Mesenchymal stem cell (in vitro differentiated cells and primary cell): ENCODE measurements around the gene STON1.

ENCODE experiments used
- DNase-seq: peaks from one replicate; pipeline ENCODE4 v3.0.0-alpha.2; 2013
- H2AFZ ChIP-seq: one replicate; pipeline ENCODE4 v1.6.1; 2013; ENCODE audit warnings: low read depth, mild to moderate bottlenecking, control low read depth, inconsistent platforms, low read length, moderate library complexity
- H2AK5ac ChIP-seq: 2 replicates; pipeline ENCODE4 v1.6.1; 2013; ENCODE audit warnings: low read length, moderate library complexity, mild to moderate bottlenecking, inconsistent platforms; ENCODE audit not compliant: severe bottlenecking
- H2BK120ac ChIP-seq: one replicate; pipeline ENCODE4 v1.6.1; 2013; ENCODE audit warnings: low read depth, mild to moderate bottlenecking, inconsistent platforms, low read length, moderate library complexity
- H2BK12ac ChIP-seq, 2 experiments: one replicate each; pipeline ENCODE4 v1.6.1; 2013; ENCODE audit warnings: inconsistent platforms in 2 of 2, low read length in 2 of 2, mild to moderate bottlenecking in 2 of 2, moderate library complexity in 2 of 2, control low read depth in 1 of 2
- H2BK15ac ChIP-seq: one replicate; pipeline ENCODE4 v1.6.1; 2013; ENCODE audit warnings: mild to moderate bottlenecking, low read depth, inconsistent platforms; ENCODE audit not compliant: poor library complexity, severe bottlenecking
- H2BK5ac ChIP-seq: 2 replicates; pipeline ENCODE4 v1.6.1; 2013; ENCODE audit warnings: low read depth, mild to moderate bottlenecking, low read length, control low read depth, inconsistent platforms; ENCODE audit not compliant: poor library complexity, severe bottlenecking
- H3K14ac ChIP-seq, 2 experiments: one replicate each; pipeline ENCODE4 v1.6.1; 2013; ENCODE audit warnings: inconsistent platforms in 2 of 2, low read length in 2 of 2, control low read depth in 1 of 2, mild to moderate bottlenecking in 1 of 2, moderate library complexity in 1 of 2
- H3K18ac ChIP-seq, 2 experiments: one replicate each; pipeline ENCODE4 v1.6.1; 2013; ENCODE audit warnings: inconsistent platforms in 2 of 2, low read length in 2 of 2, control low read depth in 1 of 2, low read depth in 1 of 2, mild to moderate bottlenecking in 1 of 2
- H3K23ac ChIP-seq, 2 experiments: one replicate each; pipeline ENCODE4 v1.6.1; 2013; ENCODE audit warnings: inconsistent platforms in 2 of 2, low read length in 2 of 2, mild to moderate bottlenecking in 2 of 2, moderate library complexity in 2 of 2, control low read depth in 1 of 2
- H3K27ac ChIP-seq: 2 replicates; pipeline ENCODE4 v1.5.1; 2013; ENCODE audit warnings: mild to moderate bottlenecking, moderate library complexity, low read length, control low read depth, inconsistent platforms; ENCODE audit not compliant: poor library complexity, severe bottlenecking
- H3K27me3 ChIP-seq, 2 experiments: 2 replicates each; pipeline versions ENCODE4 v1.6.1 to v1.7.0; 2013; ENCODE audit warnings: low read length in 2 of 2, mild to moderate bottlenecking in 2 of 2, moderate library complexity in 2 of 2, control low read depth in 1 of 2, inconsistent platforms in 1 of 2; ENCODE audit not compliant: control insufficient read depth in 1 of 2, insufficient read depth in 1 of 2
- H3K36me3 ChIP-seq, 2 experiments: 2 replicates each; pipeline versions ENCODE4 v1.6.1 to v1.7.0; 2013; ENCODE audit warnings: low read length in 2 of 2, control low read depth in 1 of 2, inconsistent platforms in 1 of 2, low read depth in 1 of 2, mild to moderate bottlenecking in 1 of 2; ENCODE audit not compliant: insufficient read depth in 2 of 2, control insufficient read depth in 1 of 2
- H3K4ac ChIP-seq, 2 experiments: one replicate each; pipeline ENCODE4 v1.6.1; 2013; ENCODE audit warnings: inconsistent platforms in 2 of 2, low read length in 2 of 2, mild to moderate bottlenecking in 2 of 2, moderate library complexity in 2 of 2, control low read depth in 1 of 2, low read depth in 1 of 2
- H3K4me1 ChIP-seq: 2 replicates; pipeline ENCODE4 v1.6.1; 2013; ENCODE audit warnings: low read depth, low read length, control low read depth; ENCODE audit not compliant: control insufficient read depth, insufficient read depth
- H3K4me2 ChIP-seq: 2 replicates; pipeline ENCODE4 v1.6.1; 2013; ENCODE audit warnings: low read length, mild to moderate bottlenecking, inconsistent platforms; ENCODE audit not compliant: poor library complexity, severe bottlenecking
- H3K4me3 ChIP-seq, 2 experiments: 2 replicates each; pipeline versions ENCODE4 v1.5.1 to v1.7.0; 2013; ENCODE audit warnings: low read length in 2 of 2, mild to moderate bottlenecking in 2 of 2, control low read depth in 1 of 2, low read depth in 1 of 2; ENCODE audit not compliant: insufficient read depth in 1 of 2
- H3K79me1 ChIP-seq: replicated peaks from 2 replicates; pipeline ENCODE4 v1.6.1; 2013; ENCODE audit warnings: mild to moderate bottlenecking, control low read depth, low read length, inconsistent platforms; ENCODE audit not compliant: poor library complexity, severe bottlenecking
- H3K9ac ChIP-seq: 2 replicates; pipeline ENCODE4 v1.7.0; 2013; ENCODE audit warnings: mild to moderate bottlenecking, low read length, moderate library complexity
- H3K9me3 ChIP-seq: 2 replicates; pipeline ENCODE4 v1.7.0; 2013; ENCODE audit warnings: mild to moderate bottlenecking, low read length; ENCODE audit not compliant: control insufficient read depth
- H4K8ac ChIP-seq: one replicate; pipeline ENCODE4 v1.6.1; 2013; ENCODE audit warnings: inconsistent platforms, mild to moderate bottlenecking, low read length, moderate library complexity
- H4K91ac ChIP-seq: one replicate; pipeline ENCODE4 v1.6.1; 2013; ENCODE audit warnings: mild to moderate bottlenecking, low read length, inconsistent platforms
- WGBS: methylation state at CpG from one replicate; pipeline ENCODE4 v1.1.7; 2013; ENCODE audit warnings: mixed read lengths; 5-methylcytosine and 5-hydroxymethylcytosine counted together

STON1 gene

DNA sequence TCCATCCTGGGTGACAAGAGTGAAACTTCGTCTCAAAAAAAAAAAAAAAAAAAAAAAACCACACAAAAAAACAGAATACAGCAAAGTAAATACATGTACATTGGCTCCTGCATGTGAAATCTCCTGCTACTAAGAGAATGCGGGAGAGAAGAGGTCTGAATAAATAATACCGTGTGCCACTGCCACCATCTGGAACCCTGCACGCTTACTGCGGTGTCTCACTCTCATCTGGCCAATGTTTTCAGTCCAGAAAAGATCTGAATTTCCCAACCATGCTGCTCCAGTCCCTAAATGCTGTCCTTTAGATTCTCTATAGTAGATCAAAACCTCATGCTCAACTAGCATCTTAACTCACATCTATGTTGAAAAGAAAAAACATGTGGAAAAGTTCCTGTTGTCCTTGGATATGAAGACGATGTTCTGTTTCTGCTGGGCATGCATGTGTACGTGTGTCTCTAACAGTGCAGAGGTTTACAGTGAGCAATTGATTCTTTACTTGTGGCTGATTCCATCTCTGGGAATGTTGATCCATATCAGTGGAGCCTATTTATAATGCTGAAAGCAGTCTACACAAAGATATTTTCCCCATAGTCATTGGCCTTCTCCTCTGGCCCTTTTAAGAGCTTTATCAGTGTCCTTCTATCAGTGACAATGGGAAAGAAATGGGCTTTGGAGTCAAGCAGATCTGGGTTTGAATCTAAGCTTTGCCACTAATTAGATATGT, 11.9 kb downstream of the STON1 start:
- no peaks in the 10 kb centered on the region for H3K9me3 ChIP-seq
- no peak overlapping the region for H3K14ac ChIP-seq
- H4K8ac ChIP-seq = no peak overlapping the region
- no peaks in the 10 kb centered on the region for H3K4me1 ChIP-seq
- no peak overlapping the region for H4K91ac ChIP-seq
- H3K4me3 ChIP-seq = no peak overlapping the region
- no peak overlapping the region for H2BK120ac ChIP-seq
- no peak overlapping the region for H3K4ac ChIP-seq
- peaks cover 7% of the 10 kb centered on the region for H3K79me1 ChIP-seq
- H3K27me3 ChIP-seq = no peaks in the 10 kb centered on the region
- H2AK5ac ChIP-seq = no peak overlapping the region
- no peak overlapping the region for H2AFZ ChIP-seq
- H2BK5ac ChIP-seq = no peak overlapping the region
- H3K9ac ChIP-seq = no peak overlapping the region
- H3K36me3 ChIP-seq = no peaks in the 10 kb centered on the region
- no peak overlapping the region for H2BK15ac ChIP-seq
- H3K27ac ChIP-seq = no peak overlapping the region
- H3K23ac ChIP-seq = no peak overlapping the region
- no peak overlapping the region for H3K18ac ChIP-seq
- WGBS = 97% methylated on average over 7 of the region's 7 CpGs
- H3K4me2 ChIP-seq = no peak overlapping the region
- DNase-seq = no peak
- no peak overlapping the region for H2BK12ac ChIP-seq

DNA sequence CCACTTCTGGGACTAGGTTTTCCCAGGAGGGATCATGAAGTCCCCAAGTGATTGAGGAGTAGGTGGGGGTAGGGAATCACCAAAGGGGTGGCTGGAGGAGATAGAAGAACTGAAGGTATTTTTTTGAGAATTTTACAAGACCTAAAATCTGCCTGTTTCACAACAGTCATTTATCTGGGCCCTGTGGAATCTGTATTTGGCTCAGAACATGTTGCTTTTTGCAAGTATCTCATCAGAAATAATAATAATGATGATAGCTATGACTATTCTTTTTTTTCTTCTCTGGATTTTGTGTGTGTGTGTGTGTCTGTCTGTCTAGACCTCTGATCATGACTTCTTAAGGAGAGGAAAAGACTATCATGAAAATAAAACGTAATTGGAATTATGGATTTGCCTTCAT, 13.9 kb downstream of the STON1 start:
- H3K23ac ChIP-seq = no peak overlapping the region
- no peak overlapping the region for H2AFZ ChIP-seq
- peaks cover 6% of the 10 kb centered on the region for H3K79me1 ChIP-seq
- no peak overlapping the region for H4K91ac ChIP-seq
- no peak overlapping the region for H3K4me3 ChIP-seq
- no peak overlapping the region for H4K8ac ChIP-seq
- H3K4me1 ChIP-seq = no peaks in the 10 kb centered on the region
- no peaks in the 10 kb centered on the region for H3K9me3 ChIP-seq
- H2BK5ac ChIP-seq = no peak overlapping the region
- no peak overlapping the region for H3K4ac ChIP-seq
- H3K18ac ChIP-seq = no peak overlapping the region
- no peaks in the 10 kb centered on the region for H3K36me3 ChIP-seq
- no peak overlapping the region for H2BK120ac ChIP-seq
- H2AK5ac ChIP-seq = no peak overlapping the region
- WGBS = 100% methylated on average over 1 of the region's 1 CpG
- no peaks in the 10 kb centered on the region for H3K27me3 ChIP-seq
- no peak overlapping the region for H2BK12ac ChIP-seq
- H3K27ac ChIP-seq = no peak overlapping the region
- no peak overlapping the region for H3K9ac ChIP-seq
- H2BK15ac ChIP-seq = no peak overlapping the region
- H3K14ac ChIP-seq = no peak overlapping the region
- no peak overlapping the region for H3K4me2 ChIP-seq
- DNase-seq = no peak

DNA sequence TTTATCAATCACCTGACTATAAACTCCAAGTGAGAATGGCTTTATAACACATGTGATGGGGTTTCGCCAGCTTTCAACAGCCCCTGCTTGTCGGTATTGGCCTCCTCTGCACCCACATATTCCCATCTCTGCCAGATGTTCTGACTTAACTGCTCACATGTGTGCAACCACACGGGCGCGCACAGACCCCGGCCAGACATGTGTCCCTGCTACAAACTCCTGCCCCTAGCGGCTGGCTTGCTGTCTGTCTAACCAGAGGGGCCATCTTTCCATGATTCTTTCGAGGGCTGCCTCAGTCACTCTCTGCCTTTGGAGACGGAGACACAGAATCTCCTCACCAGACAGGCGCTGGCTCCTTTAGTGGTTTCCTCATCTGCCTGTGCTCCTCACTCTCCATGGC, 15.3 kb downstream of the STON1 start:
- H3K36me3 ChIP-seq = no peaks in the 10 kb centered on the region
- no peaks in the 10 kb centered on the region for H3K27me3 ChIP-seq
- no peak overlapping the region for H3K4me2 ChIP-seq
- peaks cover 8% of the 10 kb centered on the region for H3K79me1 ChIP-seq
- H3K4me1 ChIP-seq = no peaks in the 10 kb centered on the region
- H4K91ac ChIP-seq = no peak overlapping the region
- no peak overlapping the region for H2BK12ac ChIP-seq
- peak overlapping the region; percentile 23 for H4K8ac ChIP-seq
- no peak overlapping the region for H3K4me3 ChIP-seq
- no peak overlapping the region for H3K14ac ChIP-seq
- no peak overlapping the region for H3K9ac ChIP-seq
- no peak overlapping the region for H2AFZ ChIP-seq
- no peak overlapping the region for H3K23ac ChIP-seq
- no peak overlapping the region for H3K27ac ChIP-seq
- WGBS = 92% methylated on average over 10 of the region's 10 CpGs
- no peak overlapping the region for H2BK120ac ChIP-seq
- no peak overlapping the region for H2BK5ac ChIP-seq
- no peaks in the 10 kb centered on the region for H3K9me3 ChIP-seq
- H2BK15ac ChIP-seq = no peak overlapping the region
- H2AK5ac ChIP-seq = no peak overlapping the region
- no peak overlapping the region for H3K4ac ChIP-seq
- no peak overlapping the region for H3K18ac ChIP-seq
- no peak for DNase-seq

DNA sequence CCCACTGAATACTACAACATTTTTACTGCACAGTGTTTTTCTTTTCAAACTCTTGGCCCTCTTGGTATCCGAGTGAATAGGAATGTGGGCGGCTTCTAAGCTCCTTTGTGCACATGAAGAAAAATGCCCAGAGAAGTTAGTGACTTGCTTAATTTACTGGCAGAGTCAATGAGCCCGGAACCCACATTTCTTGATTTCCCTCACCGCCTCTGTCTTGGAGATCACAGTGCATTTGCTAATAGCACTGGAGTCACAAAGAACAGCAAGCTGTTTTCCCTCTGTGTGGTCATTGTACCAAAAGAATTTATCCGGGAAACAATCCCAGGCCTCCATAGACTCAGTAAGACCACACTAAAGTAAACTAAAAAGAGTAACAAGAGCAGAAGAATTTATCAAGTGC, 18.9 kb downstream of the STON1 start:
- WGBS = 94% methylated on average over 4 of the region's 5 CpGs
- no peaks in the 10 kb centered on the region for H3K36me3 ChIP-seq

More for the DNA sequence above, 18.9 kb downstream of the STON1 start:
- no peaks in the 10 kb centered on the region for H3K4me1 ChIP-seq
- no peak overlapping the region for H2AFZ ChIP-seq
- no peak overlapping the region for H3K4me3 ChIP-seq
- no peak overlapping the region for H2BK120ac ChIP-seq
- no peak overlapping the region for H3K4me2 ChIP-seq
- H2BK12ac ChIP-seq = no peak overlapping the region
- H3K23ac ChIP-seq = no peak overlapping the region
- no peaks in the 10 kb centered on the region for H3K27me3 ChIP-seq
- H3K18ac ChIP-seq = no peak overlapping the region
- no peak overlapping the region for H2BK15ac ChIP-seq
- peaks cover 6% of the 10 kb centered on the region for H3K79me1 ChIP-seq
- H3K9ac ChIP-seq = no peak overlapping the region
- no peak overlapping the region for H2AK5ac ChIP-seq
- H3K4ac ChIP-seq = no peak overlapping the region
- no peak overlapping the region for H2BK5ac ChIP-seq
- H3K14ac ChIP-seq = no peak overlapping the region
- H4K8ac ChIP-seq = no peak overlapping the region
- H3K9me3 ChIP-seq = no peaks in the 10 kb centered on the region
- H3K27ac ChIP-seq = no peak overlapping the region
- no peak overlapping the region for H4K91ac ChIP-seq
- DNase-seq = peak; percentile 64
